Measurements from ENCODE around the gene CD6. TPM values are rescaled to one million over a fixed set of nuclear protein-coding genes. Genes with fewer than 3 reads are reported as not detected.

CD6 gene
- polyA plus RNA-seq, 10 donors: 0.43 to 10.6 (median 1.1) TPM

DNA sequence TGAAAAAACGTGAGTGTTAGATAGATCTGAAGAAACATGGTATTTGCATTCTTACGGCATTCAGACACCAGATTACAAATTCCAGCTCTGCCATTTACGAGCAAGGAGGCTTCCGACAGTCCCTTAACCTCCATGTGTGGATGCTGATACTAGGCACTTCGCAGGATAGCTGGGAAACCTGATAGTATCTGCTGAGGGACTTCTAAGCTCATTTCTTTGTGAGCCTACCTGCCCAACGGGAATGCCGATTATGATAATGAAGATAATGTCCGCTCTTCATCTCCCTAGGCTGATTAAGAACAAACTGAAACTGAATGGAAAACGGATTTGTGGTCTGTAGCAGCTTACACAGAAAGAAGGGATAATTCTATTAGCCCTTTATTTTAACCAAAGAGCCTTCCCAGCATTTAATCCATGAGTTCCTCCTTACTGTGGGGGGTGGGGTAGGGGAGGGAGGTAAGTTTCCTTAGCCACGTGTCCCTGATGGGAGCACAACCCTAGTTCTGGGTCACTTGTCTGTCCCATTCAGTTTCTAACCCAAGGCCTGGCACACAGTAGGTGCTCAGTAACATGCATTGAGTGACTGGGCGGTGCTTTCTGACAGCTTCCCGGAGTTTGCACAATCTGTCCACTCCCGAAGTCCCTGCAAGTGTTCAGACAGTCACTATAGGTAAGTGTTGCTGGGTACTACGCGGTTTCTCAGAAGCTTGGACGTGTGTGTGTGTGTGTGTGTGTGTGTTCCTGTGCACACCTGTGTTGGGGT, 39.2 kb downstream of the CD6 start:
- DNase-seq: no peak

DNA sequence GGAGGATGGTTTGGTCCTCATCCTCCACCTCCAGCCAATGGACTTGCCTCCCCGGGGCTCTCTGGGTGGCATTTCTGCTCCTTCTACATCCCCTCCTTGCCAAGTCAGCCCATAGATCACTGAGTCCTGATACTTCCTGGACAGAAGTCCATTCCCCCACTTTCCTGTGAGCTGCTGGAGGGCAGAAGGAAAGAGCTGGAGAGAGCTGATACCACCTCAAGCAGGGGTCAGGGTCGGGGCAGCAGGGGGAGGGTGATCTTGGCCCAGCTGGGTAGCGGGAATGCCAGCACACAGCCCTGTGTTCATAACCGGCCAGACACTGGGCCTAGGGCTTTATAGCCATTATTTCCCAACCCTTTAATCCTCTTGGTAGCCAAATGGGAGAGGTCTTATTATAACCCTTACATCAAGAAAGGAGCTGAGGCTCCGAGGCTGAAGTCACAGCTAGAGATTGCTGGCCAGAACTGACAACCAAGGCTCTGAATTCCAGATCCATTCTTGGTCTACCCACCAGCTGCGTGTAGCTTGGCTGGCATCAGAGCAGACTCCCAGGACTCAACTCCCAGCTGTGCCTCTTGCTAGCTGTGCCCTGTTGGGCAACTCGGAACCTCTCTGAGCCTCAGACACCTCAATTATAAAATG, 39.9 kb downstream of the CD6 start:
- DNase-seq: no peak

DNA sequence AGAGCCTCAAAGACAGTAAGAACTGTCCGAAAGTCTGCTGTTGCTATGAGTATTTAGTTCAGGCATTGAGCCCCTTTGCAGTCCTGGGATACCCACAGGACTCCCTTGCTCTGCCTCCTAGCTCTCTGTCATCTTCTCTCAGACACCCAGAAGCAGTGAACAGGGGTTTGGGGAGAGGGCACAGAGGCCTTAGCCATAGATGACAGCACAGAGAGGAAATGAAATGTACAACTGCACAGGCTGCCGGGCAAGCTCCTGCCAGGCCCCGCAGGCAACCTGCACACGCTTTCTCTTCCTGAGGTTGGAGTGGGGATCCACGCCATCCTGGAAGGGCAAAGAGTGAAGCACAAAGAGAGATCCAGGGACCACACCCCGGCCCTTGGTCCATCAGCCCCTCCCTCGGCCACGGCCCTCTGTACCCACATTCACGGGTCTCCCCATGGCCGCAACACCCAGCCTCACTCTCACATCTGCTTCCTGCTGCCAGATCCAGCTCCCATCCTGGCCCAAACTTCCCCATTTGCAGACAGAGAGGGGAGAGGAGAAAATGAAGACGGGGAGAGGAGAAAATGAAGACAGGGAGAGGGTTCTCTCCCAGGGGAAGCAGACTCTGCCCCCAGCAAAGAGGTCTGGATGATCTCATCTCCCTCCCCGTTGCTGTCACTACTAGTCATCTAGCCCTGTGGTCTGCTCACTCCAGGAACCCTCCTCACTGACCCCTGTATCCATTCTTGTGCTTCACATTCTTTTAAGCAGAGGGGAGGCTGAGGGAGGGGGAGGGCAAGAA, 40.7 kb downstream of the CD6 start:
- peak in 1 of 3 donors; percentile 24 for DNase-seq

DNA sequence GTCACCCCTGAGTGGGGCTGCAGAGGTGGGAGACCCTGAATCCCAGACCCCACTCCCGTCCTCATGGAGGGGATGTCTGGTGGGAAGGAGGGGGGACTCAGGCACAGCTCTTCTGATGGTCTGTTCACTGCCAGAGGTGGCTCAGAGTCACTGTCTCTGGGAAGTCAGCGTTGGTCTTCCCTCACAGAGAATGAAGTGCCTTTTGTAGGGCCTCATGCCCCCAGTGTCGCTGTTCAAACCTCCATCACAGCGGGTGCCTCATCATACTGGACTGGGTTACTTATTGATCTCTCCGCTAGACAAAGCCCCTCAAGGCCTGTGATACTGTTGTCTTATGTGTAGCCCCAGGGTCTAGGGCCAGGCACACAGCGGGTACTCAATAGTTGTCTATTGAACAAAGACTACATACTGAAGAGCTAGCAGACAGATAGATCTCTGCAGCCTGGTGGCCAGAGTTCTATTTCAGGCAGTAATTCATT, 41.3 kb downstream of the CD6 start:
- DNase-seq: no peak

DNA sequence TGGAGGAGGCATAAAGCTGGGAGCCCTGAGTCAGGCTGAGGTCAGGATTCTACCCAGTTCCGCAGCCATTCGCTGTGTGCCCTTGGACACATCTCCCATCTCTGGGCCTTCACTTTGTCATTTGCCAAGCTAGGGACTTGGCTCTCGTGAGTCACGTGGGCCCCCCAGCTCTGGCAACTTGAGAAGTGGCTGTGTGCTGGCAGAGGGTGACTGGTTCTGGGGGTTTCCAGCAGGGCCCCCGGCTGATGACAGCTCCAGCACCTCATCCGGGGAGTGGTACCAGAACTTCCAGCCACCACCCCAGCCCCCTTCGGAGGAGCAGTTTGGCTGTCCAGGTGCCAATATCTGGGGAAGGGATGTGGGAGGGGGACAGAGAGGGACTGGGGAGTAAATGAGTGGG, 46.6 kb downstream of the CD6 start:
- no peak for DNase-seq

DNA sequence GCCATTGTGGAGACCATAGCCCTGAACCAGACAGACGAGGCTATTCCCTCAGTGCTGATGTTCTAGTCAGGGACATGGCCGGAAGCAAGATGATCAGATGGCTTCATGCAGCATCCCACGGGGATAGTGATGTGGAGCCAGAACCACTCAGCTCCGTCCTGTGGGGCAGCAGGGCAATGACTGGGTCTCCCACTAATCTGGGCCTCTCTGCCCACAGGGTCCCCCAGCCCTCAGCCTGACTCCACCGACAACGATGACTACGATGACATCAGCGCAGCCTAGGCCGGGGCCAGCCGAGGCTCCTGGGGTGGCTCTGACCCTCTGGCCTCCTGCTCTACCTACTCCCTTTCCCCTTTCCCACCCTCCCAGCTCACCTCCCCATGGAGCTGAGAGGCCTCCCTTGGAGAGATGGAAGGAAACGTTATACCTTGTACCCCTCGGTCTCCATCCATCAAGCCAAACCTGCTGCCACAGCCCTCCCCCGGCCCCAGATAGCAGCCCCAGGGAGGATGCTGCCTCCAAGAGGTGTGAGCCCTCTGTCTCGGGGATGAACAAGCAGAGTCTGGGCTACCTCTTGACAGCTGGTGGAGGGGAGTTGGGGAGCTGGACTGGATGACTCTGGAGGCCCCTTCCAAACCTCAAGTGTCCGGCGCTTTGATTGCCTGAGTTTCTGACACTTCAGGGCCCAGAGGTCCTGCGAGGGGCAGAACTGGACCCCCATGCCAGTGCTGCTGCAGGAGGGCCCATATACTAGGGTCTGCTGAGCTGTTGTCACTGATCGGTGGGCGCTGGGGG, 47.8 kb downstream of the CD6 start:
- DNase-seq: no peak

DNA sequence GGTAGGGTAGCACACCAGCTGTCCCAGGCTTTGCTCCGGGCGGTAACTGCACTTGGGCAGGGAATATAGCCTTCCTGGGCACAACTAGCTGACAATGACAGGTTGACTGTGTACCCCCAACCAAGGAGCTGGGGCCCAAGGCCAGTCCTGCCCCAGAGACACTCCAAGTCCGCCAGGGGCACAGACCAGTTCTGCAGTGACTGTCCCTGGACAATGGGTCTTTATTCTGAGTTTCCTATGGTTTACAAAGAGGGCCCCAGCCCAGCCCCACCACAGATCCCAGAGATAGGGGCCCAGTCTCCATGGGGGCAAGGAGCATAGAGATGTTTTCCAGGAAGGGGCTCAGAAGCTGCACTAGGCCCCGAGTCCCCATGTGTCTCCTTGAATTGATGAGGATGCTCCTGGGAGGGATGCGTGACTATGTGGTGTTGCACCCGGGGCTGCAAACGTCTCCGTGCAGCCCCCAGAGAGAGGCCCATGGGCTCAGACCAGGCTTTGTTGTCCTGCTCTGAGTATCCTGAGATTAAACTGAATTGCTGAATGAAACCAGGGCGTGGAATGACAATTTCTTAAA, 48.4 kb downstream of the CD6 start:
- no peak for DNase-seq

DNA sequence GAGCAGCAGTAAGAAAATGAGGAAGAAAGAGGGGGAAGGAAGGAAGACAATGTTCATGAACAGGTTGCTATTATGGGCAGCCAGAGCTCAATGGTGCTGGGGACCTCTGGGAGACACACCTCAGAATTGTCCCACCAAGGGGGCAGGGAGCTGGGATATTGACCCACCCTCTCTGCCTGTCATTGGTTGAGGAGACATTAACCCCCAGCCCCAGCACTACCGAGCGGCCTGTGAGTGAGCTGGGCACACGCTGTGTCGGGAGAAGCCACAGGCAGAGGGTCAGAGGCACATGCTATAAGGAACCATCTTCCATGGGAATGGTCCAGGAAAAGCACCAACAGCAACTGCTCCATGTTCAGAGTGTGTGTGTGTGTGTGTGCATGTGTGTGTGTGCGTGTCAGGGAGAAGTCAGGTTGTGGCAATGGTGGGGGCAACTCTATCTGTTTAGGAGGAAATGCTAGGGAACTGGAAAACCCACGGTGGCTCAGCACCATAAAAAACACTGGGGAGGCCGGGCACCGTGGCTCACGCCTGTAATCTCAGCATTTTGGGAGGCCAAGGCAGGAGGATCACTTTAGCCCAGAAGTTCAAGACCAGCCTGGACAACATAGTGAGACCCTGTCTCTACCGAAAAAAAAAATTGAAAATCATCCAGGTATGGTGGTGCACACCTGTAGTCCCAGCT, 49.2 kb downstream of the CD6 start:
- no peak for DNase-seq

DNA sequence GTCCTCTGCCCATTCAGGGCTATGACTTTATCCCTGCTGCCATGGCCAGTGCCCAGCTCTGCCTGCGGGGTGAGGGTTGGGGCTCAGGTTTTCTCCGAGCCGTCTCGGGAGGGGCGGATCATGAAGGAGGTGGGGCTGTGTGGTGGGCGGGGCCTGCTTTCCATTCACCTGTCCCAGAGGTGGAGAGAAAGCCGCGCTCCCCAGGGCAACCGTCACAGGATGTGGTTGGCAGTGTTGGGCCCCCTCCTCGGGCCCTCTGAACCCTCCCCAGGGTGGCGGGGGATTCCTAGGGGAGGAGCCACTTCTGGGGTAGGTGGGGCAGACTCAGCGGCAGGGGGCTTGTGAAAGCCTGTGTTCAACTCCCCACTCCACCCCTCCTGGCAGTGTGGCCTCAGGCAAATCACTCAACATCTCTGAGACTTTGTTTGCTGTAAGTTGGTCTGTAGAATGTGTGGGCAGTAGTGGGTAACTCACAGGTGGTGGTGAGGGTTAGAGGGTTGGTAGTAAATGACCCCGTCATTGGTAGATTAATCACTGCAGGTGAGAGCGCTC, 50.3 kb downstream of the CD6 start:
- DNase-seq: no peak

DNA sequence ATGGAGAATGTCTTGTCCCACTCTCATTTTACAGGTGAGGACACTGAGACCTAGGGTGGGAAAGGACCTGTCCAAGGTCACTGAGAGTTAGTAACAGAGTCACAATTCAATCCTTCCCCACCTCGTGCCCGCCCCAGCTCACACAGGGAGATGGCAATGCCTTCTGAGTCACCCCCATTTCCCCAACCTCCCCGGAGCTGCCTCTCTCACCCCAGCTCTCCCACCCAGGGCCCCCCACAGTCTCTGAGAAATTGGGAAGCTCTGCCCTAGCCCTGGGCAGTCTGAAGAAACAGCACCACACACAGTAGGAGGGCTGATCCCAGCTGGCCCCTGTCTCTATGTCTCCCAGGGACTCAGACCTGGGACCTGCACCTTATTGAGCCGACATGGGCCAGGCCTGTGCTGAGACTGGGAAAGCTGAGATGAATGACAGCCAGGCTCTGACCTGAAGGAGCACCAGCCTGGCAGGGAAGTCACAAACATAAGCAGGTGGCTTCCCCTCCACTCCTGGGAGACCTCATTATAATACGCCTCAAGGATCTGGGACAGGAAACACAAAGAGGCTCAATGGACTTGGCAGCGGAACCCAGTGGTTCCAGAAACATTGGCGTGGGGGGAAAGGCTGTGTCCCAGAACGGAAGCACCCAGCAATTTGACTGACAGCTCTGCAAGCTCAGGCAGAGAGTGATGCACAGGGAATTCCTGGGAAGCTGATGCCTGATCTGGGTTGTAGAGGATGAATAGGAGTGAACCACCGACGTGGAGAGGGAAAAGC, 51.0 kb downstream of the CD6 start:
- no peak for DNase-seq

DNA sequence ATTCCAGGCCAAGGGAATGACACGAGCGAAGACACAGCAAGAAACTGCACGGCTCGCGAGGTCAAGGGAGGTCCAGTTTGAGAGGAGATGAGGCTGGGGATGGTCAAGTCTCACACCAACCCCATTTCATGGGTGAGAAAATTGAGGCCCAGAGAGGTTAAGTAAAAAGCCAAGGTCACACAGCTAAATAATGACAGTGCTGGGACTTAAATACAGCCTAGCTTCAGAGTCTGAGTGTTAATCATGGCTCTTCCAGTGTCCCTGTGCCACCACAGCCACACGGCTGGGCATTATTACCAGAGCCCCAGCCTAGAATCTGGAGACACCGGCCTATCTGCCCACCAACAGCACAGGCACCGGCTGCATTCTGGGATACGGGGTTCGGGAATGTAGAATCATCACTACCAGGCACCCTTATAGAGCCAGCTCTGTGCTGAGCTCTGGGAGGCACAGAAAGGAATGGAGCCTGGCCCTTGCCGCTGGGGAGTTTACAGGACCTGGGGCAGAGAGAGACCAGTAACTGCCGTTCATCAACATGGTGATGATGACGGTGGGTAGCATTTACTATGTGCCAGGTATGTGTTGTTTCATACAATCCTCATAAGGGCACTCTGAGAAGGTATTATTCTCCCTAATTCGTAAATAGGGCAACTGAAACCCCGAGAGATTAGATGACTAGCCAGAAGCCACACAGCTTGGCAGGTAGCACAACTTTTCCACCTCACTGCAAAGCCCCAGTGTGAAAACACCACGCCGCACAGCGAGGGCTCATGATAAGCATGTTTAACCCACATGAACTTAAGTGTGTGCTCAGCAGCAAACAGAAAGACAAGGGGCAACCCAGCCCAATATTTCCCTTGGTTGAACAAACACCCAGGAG, 51.8 kb downstream of the CD6 start:
- DNase-seq: no peak

DNA sequence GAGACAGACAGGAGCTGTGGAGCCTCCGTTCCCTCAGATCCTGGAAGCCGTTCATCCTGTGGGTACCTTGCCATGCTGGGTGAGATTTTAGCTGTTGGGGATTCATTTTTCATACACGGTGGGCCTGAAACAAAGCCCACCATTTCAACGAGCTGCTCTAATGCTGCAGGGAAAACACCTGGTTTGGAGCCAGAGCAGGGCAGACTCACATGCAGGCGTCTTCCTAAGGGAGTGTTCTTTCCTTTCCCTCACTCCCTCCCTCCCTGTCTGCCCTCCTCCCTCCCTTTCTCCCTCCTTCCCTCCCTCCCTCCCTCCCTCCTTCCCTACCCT, 52.5 kb downstream of the CD6 start:
- DNase-seq: no peak

DNA sequence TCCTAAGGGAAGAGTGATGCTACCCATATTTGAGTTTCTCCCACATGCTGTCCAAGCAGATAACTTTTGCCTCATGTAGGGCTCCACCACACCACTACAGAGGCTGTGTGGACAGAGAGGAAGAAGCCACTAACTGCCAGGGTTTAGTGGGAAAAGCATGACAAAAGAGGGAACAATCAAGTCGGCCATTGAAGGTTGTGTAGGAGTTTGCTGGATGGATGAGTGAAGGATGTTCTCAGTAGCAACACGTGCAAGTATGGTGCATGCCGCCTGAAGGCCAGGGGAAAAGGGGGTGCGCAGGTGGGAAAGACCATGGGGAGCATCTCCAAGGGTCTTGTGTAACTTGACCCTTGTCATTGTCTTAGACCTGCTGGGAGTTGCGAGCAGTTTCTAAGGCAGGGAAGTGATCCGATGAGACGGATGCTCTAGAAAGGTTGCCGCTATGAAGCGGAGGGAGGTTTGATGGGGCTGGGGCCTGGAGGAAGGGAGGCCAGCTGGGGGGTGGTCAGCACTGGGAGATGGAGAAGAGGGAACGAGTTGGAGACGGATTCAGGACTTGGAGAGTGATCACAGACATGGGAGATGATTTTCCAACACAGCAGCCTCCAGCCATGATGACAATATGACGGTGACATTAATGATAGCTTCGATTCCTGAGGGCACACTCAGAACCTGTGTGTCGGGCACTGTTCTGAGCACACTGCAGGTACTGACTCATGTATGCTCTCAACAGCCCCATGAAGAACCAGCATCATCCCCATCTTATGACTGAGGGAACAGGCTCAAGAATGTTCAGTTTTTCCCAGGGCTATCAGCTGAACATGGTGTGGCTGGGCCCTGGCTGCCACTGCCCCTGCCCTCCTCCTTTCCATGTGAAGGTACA, 53.7 kb downstream of the CD6 start:
- no peak for DNase-seq

DNA sequence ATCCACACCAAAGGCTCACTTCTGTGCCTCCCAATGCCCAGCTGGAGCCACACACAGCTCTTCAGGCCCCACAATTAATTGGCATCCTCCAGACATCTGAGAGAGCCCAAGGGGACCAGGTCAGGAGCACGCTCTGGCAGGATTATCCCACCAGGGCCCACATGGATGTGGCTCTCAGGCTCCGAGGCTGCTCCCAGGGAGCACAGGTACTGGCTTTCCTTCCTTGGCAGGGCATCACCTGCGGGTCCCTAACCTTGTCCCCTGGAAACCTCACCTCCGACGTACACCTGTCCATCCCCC, 54.3 kb downstream of the CD6 start:
- DNase-seq: no peak

DNA sequence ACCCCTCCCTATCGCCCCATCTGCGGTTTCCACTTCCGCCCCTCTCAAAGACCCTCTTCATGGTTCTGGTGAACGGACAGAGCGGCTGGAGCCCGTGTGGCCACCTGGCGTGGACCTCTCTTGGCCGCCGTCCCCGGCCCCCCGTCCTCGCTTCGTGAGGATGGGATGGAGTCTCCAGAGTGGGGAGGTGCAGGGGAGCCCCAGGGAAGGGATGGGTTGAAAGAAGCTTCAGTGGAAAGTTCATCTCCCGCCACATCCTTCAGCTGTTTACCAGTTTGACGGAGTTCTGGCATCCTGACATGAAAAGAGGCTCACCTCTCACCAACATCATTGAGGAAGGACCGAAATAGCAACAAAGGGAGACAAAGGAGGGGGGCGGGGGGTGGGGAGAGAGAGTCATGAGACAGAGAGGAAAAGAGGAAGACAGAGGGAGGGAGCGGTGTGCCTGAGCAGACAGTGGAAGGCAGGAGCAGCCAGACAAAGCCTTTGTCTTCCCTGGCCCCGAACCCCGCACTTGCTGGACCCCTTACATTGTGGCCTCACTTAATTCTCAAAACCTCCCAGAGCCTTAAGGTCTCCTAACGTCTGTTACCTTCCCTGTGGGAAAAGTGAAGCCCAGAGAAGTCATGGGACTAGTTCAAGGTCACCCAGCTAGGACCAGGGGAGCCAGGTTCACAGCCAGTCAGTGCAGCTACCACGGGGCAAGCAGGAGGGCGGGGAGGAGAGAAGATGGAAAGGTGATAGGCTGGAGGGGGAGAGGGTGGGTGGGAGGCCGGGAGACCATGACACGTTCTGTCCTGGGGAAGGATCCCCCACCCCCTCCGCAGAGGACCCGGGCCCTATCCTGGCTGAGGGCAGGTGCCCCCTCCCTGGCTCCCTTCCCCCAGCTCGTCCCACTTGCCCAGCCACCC, 54.9 kb downstream of the CD6 start:
- peak in 1 of 3 donors; percentile 36 for DNase-seq

DNA sequence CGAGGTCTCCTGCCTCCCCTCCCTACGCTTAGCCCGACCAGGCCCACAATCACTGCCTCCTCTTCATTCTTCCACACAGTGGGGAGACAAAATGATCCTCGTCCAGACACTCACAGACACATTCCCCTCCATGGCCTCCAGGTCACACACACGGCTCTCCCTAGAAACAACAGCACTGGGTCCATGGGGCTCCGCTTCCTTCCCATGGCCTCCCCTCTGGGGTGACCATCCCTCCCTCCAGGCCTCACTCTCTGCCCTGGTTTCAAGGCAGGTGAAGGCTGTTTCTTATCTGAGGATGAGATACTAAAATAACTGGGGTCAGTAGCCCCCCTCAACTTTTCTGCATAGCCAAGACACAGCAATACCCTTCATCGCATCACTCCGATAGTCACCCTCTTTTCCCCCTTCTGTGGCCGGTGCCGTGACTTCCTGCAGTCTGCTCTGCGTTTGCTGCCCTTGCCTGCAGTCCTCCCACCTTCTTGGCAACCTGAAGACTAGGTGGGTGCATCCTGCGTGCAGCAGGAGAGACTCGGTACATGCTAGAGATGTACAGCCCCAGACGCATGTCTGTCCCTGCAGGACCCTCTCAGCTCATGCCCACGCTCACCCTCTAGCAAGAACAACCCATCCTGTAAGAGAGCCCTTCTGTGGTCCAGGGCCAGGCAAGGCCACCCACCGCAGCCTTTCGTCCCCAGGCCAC, 55.8 kb downstream of the CD6 start:
- DNase-seq: no peak

Measured in muscle of back (tissue), 11 donors.